GM23338 (cell line): Measurements from ENCODE around the gene ELOVL2. TPM values are rescaled to one million over a fixed set of nuclear protein-coding genes. Genes with fewer than 3 reads are reported as not detected.

Source experiments
- ATAC-seq: fragments of 200-7000 bp; cut with Tn5 transposase; 3 replicates; pipeline ENCODE4 v1.9.1; 2020
- DNase-seq: peaks from one replicate; pipeline ENCODE4 v3.0.0-alpha.2; 2015; ENCODE audit warnings: low spot score
- H2AFZ ChIP-seq: fragments of 200-600 bp; sonication (generic); 2 replicates; pipeline ENCODE4 v1.8.0; 2016; ENCODE audit warnings: antibody characterized with exemption, mild to moderate bottlenecking, moderate library complexity
- H3F3A ChIP-seq: fragments of 200-600 bp; sonication (generic); replicated peaks from 2 replicates; pipeline ENCODE4 v1.8.0; 2017; ENCODE audit warnings: antibody characterized with exemption, mixed run types, low read depth
- H3K27ac ChIP-seq: fragments of 200-600 bp; sonication (generic); 2 replicates; pipeline ENCODE4 v1.6.1; 2016; ENCODE audit warnings: low read depth
- H3K27me3 ChIP-seq: fragments of 200-600 bp; sonication (generic); 2 replicates; pipeline ENCODE4 v1.8.0; 2016; ENCODE audit warnings: mild to moderate bottlenecking, mixed run types, moderate library complexity; ENCODE audit not compliant: insufficient read depth
- H3K36me3 ChIP-seq: fragments of 200-600 bp; sonication (generic); 2 replicates; pipeline ENCODE4 v1.8.0; 2016; ENCODE audit warnings: mild to moderate bottlenecking; ENCODE audit not compliant: insufficient read depth
- H3K4me1 ChIP-seq: fragments of 200-600 bp; sonication (generic); 2 replicates; pipeline ENCODE4 v1.8.0; 2016; ENCODE audit warnings: mild to moderate bottlenecking, moderate library complexity; ENCODE audit not compliant: insufficient read depth
- H3K4me2 ChIP-seq: fragments of 200-600 bp; sonication (generic); 2 replicates; pipeline ENCODE4 v1.7.1; 2017; ENCODE audit warnings: mixed run types
- H3K4me3 ChIP-seq: fragments of 200-600 bp; sonication (generic); 2 replicates; pipeline ENCODE4 v1.6.1; 2016; ENCODE audit warnings: mixed run types
- H3K79me2 ChIP-seq: fragments of 200-600 bp; sonication (generic); replicated peaks from 2 replicates; pipeline ENCODE4 v1.8.0; 2017; ENCODE audit warnings: mild to moderate bottlenecking; ENCODE audit not compliant: insufficient read depth
- H3K9me2 ChIP-seq: fragments of 200-600 bp; sonication (generic); 2 replicates; pipeline ENCODE4 v1.8.0; 2017; ENCODE audit not compliant: insufficient read depth
- H4K20me1 ChIP-seq: fragments of 200-600 bp; sonication (generic); replicated peaks from 2 replicates; pipeline ENCODE4 v1.8.0; 2017; ENCODE audit warnings: mild to moderate bottlenecking; ENCODE audit not compliant: insufficient read depth
- H3K27ac Mint-ChIP-seq: 2 replicates; pipeline ENCODE4 v1.8.0; 2020; ENCODE audit warnings: inconsistent platforms, mild to moderate bottlenecking, moderate library complexity, mixed read lengths
- H3K27me3 Mint-ChIP-seq: 3 replicates; pipeline ENCODE4 v1.8.0; 2022; ENCODE audit warnings: low read depth, mild to moderate bottlenecking, moderate library complexity, mixed read lengths, inconsistent platforms; ENCODE audit not compliant: insufficient read depth, poor library complexity
- H3K36me3 Mint-ChIP-seq: 3 replicates; pipeline ENCODE4 v1.8.0; 2021; ENCODE audit warnings: low read depth, mild to moderate bottlenecking, inconsistent platforms, moderate library complexity, mixed read lengths
- H3K4me1 Mint-ChIP-seq: 3 replicates; pipeline ENCODE4 v1.8.0; 2020; ENCODE audit warnings: mild to moderate bottlenecking, inconsistent platforms, mixed read lengths
- H3K4me3 Mint-ChIP-seq: 3 replicates; pipeline ENCODE4 v1.8.0; 2021; ENCODE audit warnings: moderate library complexity, mild to moderate bottlenecking, inconsistent platforms, mixed read lengths
- H3K9me3 Mint-ChIP-seq: 3 replicates; pipeline ENCODE4 v1.8.0; 2020; ENCODE audit warnings: moderate library complexity, mild to moderate bottlenecking, inconsistent platforms, mixed read lengths
- CREB1 ChIP-seq: fragments of 250-450 bp; sonication (Bioruptor Pico); IDR thresholded peaks from 2 replicates; pipeline ENCODE4 v1.5.0; 2020; ENCODE audit warnings: low read depth, mild to moderate bottlenecking, moderate library complexity
- CTCF ChIP-seq, 2 experiments: fragments of 200-600 bp in 1 of 2; sonication (generic) in 1 of 2; conservative IDR thresholded peaks; 2 replicates each; pipeline versions ENCODE4 v1.5.1 to v1.6.1; 2016 to 2017; ENCODE audit warnings: antibody characterized with exemption in 2 of 2, low read depth in 2 of 2, mild to moderate bottlenecking in 2 of 2, moderate library complexity in 1 of 2
- EZH2 ChIP-seq: fragments of 200-600 bp; sonication (generic); IDR thresholded peaks from one replicate; pipeline ENCODE4 v1.8.0; 2017; ENCODE audit warnings: antibody characterized with exemption, mild to moderate bottlenecking, low read depth; ENCODE audit not compliant: unreplicated experiment
- EZH2phosphoT487 ChIP-seq: fragments of 200-600 bp; sonication (generic); IDR thresholded peaks from one replicate; pipeline ENCODE4 v1.8.1; 2018; ENCODE audit warnings: antibody characterized with exemption; ENCODE audit not compliant: unreplicated experiment
- JUNB ChIP-seq: IDR thresholded peaks from one replicate; pipeline ENCODE4 v1.6.1; 2016; ENCODE audit warnings: antibody characterized with exemption; ENCODE audit not compliant: unreplicated experiment
- NANOG ChIP-seq: IDR thresholded peaks from 2 replicates; pipeline ENCODE4 v1.6.1; 2016; ENCODE audit warnings: antibody characterized with exemption, borderline replicate concordance
- POLR2AphosphoS5 ChIP-seq: IDR thresholded peaks from 2 replicates; pipeline ENCODE4 v1.6.1; 2016; ENCODE audit warnings: antibody characterized with exemption, low read depth
- STAT1 ChIP-seq: IDR thresholded peaks from one replicate; pipeline ENCODE4 v1.6.1; 2016; ENCODE audit warnings: antibody characterized with exemption; ENCODE audit not compliant: unreplicated experiment
- ZNF114 ChIP-seq: fragments of 250-450 bp; sonication (Bioruptor Pico); IDR thresholded peaks from 2 replicates; pipeline ENCODE4 v1.5.0; 2020; ENCODE audit warnings: mild to moderate bottlenecking, moderate library complexity
- ZNF331 ChIP-seq: fragments of 250-450 bp; sonication (Bioruptor Pico); IDR thresholded peaks from 2 replicates; pipeline ENCODE4 v1.5.0; 2020; ENCODE audit warnings: low read depth, mild to moderate bottlenecking, moderate library complexity
- polyA plus RNA-seq: library from polyadenylated mRNA; unstranded; fragments of >200 nt; fragmentation: Nextera tagmentation; extraction: Ambion mirVana; gene quantifications from 2 replicates; pipeline ENCODE4 v1.2.1, GENCODE V29; 2016
- total RNA-seq: library from RNA; depleted of rRNA; stranded (reverse); fragments of >200 nt; shearing (Covaris generic); gene quantifications from 2 replicates; pipeline ENCODE4 v1.2.3, GENCODE V29; 2014
- TF ChIP-seq, protein P1 (sequence below): fragments of 250-450 bp; sonication (Bioruptor Pico); IDR thresholded peaks from 2 replicates; pipeline ENCODE4 v1.5.0; 2020; ENCODE audit warnings: mild to moderate bottlenecking, moderate library complexity
- TF ChIP-seq, protein P2 (sequence below): IDR thresholded peaks from one replicate; pipeline ENCODE4 v1.6.1; 2018; ENCODE audit warnings: antibody characterized with exemption; ENCODE audit not compliant: unreplicated experiment
- TF ChIP-seq, protein P3 (sequence below): IDR thresholded peaks from 2 replicates; pipeline ENCODE4 v1.6.1; 2016; ENCODE audit warnings: antibody characterized with exemption

ELOVL2 gene
- total and polyA plus RNA-seq, 2 experiments from 2014 or later: 1.2 to 1.6 TPM

GRCh38 chr6:10972196-10972595 lies 71.9 kb downstream of the ELOVL2 start:
- no peaks in the 10 kb centered on the region for H3K4me1 ChIP-seq
- no peaks in the 10 kb centered on the region; the same call in 2 of the 3 replicates for H3K4me1 Mint-ChIP-seq
- no peaks in the 10 kb centered on the region for H3K36me3 ChIP-seq
- TF ChIP-seq ZNF331 (CRISPR knock-in tag): no peak
- TF ChIP-seq, protein P1, sequence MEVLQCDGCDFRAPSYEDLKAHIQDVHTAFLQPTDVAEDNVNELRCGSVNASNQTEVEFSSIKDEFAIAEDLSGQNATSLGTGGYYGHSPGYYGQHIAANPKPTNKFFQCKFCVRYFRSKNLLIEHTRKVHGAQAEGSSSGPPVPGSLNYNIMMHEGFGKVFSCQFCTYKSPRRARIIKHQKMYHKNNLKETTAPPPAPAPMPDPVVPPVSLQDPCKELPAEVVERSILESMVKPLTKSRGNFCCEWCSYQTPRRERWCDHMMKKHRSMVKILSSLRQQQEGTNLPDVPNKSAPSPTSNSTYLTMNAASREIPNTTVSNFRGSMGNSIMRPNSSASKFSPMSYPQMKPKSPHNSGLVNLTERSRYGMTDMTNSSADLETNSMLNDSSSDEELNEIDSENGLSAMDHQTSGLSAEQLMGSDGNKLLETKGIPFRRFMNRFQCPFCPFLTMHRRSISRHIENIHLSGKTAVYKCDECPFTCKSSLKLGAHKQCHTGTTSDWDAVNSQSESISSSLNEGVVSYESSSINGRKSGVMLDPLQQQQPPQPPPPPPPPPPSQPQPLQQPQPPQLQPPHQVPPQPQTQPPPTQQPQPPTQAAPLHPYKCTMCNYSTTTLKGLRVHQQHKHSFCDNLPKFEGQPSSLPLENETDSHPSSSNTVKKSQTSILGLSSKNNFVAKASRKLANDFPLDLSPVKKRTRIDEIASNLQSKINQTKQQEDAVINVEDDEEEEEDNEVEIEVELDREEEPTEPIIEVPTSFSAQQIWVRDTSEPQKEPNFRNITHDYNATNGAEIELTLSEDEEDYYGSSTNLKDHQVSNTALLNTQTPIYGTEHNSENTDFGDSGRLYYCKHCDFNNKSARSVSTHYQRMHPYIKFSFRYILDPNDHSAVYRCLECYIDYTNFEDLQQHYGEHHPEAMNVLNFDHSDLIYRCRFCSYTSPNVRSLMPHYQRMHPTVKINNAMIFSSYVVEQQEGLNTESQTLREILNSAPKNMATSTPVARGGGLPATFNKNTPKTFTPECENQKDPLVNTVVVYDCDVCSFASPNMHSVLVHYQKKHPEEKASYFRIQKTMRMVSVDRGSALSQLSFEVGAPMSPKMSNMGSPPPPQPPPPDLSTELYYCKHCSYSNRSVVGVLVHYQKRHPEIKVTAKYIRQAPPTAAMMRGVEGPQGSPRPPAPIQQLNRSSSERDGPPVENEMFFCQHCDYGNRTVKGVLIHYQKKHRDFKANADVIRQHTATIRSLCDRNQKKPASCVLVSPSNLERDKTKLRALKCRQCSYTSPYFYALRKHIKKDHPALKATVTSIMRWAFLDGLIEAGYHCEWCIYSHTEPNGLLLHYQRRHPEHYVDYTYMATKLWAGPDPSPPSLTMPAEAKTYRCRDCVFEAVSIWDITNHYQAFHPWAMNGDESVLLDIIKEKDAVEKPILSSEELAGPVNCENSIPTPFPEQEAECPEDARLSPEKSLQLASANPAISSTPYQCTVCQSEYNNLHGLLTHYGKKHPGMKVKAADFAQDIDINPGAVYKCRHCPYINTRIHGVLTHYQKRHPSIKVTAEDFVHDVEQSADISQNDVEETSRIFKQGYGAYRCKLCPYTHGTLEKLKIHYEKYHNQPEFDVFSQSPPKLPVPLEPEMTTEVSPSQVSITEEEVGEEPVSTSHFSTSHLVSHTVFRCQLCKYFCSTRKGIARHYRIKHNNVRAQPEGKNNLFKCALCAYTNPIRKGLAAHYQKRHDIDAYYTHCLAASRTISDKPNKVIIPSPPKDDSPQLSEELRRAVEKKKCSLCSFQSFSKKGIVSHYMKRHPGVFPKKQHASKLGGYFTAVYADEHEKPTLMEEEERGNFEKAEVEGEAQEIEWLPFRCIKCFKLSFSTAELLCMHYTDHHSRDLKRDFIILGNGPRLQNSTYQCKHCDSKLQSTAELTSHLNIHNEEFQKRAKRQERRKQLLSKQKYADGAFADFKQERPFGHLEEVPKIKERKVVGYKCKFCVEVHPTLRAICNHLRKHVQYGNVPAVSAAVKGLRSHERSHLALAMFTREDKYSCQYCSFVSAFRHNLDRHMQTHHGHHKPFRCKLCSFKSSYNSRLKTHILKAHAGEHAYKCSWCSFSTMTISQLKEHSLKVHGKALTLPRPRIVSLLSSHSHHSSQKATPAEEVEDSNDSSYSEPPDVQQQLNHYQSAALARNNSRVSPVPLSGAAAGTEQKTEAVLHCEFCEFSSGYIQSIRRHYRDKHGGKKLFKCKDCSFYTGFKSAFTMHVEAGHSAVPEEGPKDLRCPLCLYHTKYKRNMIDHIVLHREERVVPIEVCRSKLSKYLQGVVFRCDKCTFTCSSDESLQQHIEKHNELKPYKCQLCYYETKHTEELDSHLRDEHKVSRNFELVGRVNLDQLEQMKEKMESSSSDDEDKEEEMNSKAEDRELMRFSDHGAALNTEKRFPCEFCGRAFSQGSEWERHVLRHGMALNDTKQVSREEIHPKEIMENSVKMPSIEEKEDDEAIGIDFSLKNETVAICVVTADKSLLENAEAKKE (CRISPR knock-in tag): no peak
- no peak for TF ChIP-seq JUNB
- TF ChIP-seq, protein P2, sequence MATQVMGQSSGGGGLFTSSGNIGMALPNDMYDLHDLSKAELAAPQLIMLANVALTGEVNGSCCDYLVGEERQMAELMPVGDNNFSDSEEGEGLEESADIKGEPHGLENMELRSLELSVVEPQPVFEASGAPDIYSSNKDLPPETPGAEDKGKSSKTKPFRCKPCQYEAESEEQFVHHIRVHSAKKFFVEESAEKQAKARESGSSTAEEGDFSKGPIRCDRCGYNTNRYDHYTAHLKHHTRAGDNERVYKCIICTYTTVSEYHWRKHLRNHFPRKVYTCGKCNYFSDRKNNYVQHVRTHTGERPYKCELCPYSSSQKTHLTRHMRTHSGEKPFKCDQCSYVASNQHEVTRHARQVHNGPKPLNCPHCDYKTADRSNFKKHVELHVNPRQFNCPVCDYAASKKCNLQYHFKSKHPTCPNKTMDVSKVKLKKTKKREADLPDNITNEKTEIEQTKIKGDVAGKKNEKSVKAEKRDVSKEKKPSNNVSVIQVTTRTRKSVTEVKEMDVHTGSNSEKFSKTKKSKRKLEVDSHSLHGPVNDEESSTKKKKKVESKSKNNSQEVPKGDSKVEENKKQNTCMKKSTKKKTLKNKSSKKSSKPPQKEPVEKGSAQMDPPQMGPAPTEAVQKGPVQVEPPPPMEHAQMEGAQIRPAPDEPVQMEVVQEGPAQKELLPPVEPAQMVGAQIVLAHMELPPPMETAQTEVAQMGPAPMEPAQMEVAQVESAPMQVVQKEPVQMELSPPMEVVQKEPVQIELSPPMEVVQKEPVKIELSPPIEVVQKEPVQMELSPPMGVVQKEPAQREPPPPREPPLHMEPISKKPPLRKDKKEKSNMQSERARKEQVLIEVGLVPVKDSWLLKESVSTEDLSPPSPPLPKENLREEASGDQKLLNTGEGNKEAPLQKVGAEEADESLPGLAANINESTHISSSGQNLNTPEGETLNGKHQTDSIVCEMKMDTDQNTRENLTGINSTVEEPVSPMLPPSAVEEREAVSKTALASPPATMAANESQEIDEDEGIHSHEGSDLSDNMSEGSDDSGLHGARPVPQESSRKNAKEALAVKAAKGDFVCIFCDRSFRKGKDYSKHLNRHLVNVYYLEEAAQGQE: no peak
- no peak for TF ChIP-seq ZNF114 (CRISPR knock-in tag)
- no peak for TF ChIP-seq POLR2AphosphoS5
- TF ChIP-seq CREB1 (CRISPR knock-in tag): no peak
- no peak for TF ChIP-seq STAT1
- TF ChIP-seq, protein P3, sequence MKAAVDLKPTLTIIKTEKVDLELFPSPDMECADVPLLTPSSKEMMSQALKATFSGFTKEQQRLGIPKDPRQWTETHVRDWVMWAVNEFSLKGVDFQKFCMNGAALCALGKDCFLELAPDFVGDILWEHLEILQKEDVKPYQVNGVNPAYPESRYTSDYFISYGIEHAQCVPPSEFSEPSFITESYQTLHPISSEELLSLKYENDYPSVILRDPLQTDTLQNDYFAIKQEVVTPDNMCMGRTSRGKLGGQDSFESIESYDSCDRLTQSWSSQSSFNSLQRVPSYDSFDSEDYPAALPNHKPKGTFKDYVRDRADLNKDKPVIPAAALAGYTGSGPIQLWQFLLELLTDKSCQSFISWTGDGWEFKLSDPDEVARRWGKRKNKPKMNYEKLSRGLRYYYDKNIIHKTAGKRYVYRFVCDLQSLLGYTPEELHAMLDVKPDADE: no peak
- TF ChIP-seq NANOG: no peak
- TF ChIP-seq CTCF (conservative IDR thresholded peaks at IDR 0.05; ENCODE audit: low read depth in 2 of 2): no peak
- TF ChIP-seq EZH2phosphoT487: no peak
- no peak for TF ChIP-seq EZH2
- no peak overlapping the region for H3K27ac Mint-ChIP-seq
- peaks cover 5% of the 10 kb centered on the region; the same call in 2 of the 3 replicates for H3K36me3 Mint-ChIP-seq
- no peak overlapping the region for H3K4me2 ChIP-seq
- H3K27me3 Mint-ChIP-seq: no peaks in the 10 kb centered on the region
- H3K27me3 ChIP-seq: no peaks in the 10 kb centered on the region
- H3K79me2 ChIP-seq: no peaks in the 10 kb centered on the region
- H4K20me1 ChIP-seq: no peaks in the 10 kb centered on the region
- H3K4me3 Mint-ChIP-seq: no peak overlapping the region
- no peaks in the 10 kb centered on the region for H3K9me2 ChIP-seq
- DNase-seq (no peak), ATAC-seq (no peak)
- no peak overlapping the region for H3K4me3 ChIP-seq
- no peak overlapping the region for H3K27ac ChIP-seq
- no peaks in the 10 kb centered on the region for H3F3A ChIP-seq
- H3K9me3 Mint-ChIP-seq: no peaks in the 10 kb centered on the region; the same call in 2 of the 3 replicates
- H2AFZ ChIP-seq: no peak overlapping the region
